Activated T-cell treated with anti-CD3 and anti-CD28 coated beads, Interleukin-2, amount 50 U/mL, for 1 hour (primary cell): ENCODE results near the gene ATAD2B.

ENCODE experiments used
- DNase-seq: peaks from one replicate; pipeline ENCODE4 v3.0.0-alpha.2; 2020

Gene ATAD2B

DNA sequence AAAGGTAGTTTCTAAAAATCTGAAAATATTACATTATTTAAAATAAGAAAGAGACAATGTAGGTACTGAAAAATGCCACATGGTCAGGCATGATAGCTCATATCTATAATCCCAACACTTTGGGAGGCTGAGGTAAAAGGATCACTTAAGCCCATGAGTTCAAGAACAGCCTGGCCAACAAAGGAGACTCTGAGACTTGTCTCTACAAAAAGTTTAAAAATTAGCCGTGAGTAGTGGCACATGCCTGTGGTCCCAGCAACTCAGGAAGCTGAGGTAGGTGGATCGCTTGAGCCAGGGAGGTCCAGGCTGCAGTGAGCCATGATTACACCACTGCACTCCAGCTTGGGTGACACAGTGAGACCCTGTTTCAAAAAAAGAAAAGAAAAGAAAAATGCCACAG is 21.8 kb downstream of the ATAD2B start:
- DNase-seq, result no peak

GRCh38 chr2:23904692-23905091 is 22.2 kb downstream of the ATAD2B start:
- no peak for DNase-seq

- DNase-seq, result no peak
Measured at GRCh38 chr2:23904215-23904614, 22.7 kb downstream of the ATAD2B start.

DNA sequence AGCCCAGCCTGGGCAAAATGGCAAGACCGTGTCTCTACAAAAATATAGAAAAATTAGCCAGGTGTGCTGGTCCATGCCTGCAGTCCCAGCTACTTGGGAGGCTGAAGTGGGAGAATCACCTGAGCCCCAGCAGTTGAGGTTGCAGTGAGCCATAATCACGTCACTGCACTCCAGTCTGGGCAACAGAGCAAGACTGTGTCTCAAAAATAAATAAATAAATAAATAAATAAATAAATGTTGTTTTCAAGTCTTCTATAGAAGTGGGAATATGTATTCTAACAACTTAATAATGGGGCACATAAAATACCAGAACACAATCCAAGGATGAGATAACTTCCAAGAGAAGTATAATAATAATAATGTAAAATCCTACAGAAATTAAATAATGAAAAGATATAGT is 23.9 kb downstream of the ATAD2B start:
- no peak for DNase-seq

- no peak for DNase-seq
Measured at GRCh38 chr2:23901966-23902846, 24.7 kb downstream of the ATAD2B start.

DNA sequence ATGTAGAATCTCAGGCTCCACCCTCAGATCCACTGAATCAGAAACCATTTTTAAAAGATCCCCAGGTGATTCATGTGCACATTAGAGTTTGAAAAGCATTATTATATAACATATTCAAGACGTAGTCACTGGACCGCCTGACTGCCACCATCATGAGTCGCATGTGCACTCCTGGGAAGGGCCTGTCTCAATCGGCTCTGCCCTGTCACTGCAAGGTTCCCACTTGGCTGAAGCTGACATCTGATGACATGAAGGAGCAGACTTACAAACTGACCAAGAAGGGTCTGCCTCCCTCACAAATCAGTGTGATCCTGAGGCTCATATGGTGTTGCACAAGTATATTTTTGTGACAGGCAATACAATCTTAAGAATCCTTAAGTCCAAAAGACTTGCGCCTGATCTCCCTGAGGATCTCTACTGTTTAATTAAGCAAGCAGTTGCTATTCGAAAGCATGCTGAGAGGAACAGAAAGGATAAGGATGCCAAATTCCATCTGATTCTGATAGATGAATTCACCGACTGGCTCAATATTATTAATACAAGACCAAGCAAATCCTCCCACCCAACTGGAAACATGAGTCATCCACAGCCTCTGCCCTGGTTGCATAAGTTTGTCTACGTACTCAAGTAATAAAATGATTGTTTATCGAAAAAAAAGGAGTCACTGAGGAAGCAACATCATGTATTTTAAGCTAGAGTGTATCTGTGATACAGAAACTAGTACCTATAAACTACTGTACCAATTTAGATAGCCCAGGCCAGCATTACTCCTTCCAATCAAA is 26.2 kb downstream of the ATAD2B start:
- DNase-seq, result no peak

- no peak for DNase-seq
Measured at GRCh38 chr2:23900133-23900532, 26.8 kb downstream of the ATAD2B start.

- DNase-seq, result no peak
Measured at GRCh38 chr2:23871206-23871605, 55.7 kb downstream of the ATAD2B start.

DNA sequence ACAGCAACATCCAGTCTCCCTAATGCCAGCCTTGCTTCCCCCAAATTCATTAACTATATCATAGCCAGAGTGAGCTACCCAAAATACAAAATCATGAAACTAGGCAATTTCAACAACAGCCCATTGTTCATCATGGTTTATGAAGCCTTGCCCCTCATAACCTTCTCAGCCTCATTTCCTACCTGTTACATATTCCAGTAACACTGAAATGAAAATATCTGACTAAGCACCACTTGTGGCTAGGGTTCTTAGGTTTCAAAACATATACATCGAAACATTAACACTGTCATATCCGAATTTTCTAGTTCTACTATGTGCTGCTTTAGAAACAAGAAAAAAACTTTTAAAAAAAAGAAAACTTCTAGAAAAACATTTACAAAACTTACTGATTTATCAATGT is 59.5 kb downstream of the ATAD2B start:
- no peak for DNase-seq

GRCh38 chr2:23862716-23863426 is 64.1 kb downstream of the ATAD2B start:
- no peak for DNase-seq

- DNase-seq, result no peak
Measured at GRCh38 chr2:23861952-23862351, 65.0 kb downstream of the ATAD2B start.

GRCh38 chr2:23859983-23860382 is 66.9 kb downstream of the ATAD2B start:
- no peak for DNase-seq

GRCh38 chr2:23859234-23859633 is 67.7 kb downstream of the ATAD2B start:
- no peak for DNase-seq

DNA sequence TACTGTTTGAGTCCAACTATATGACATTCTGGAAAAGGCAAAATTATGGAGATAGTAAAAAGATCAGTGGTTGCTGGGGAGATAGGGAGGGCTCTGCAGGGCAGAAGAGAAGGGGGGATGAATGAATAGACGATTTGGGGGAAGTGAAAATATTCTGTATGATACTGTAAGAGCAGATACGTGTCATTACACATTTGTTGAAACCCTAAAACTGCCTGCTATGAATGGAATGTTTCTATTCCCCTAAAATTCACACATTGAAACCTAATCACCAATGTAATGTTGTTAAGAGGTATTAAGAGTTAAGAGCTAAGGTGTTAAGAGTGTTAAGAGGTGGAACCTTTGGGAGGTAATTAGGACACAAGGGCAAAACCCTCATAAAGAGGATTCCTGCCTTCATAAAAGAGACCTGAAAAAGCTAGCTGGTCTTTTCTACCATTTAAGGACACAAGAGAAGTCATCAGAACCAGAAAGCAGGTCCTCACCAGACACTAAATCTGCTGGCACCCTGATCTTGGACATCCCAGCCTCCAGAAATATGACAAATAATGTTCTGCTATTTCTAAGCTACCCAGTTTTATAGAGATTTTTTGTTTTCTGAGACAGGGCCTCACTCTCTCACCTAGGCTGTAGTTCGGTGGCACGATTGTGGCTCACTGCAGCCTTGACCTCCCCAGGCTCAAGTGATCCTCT is 76.2 kb downstream of the ATAD2B start:
- no peak for DNase-seq

- no peak for DNase-seq
Measured at GRCh38 chr2:23844905-23845304, 82.0 kb downstream of the ATAD2B start.

DNA sequence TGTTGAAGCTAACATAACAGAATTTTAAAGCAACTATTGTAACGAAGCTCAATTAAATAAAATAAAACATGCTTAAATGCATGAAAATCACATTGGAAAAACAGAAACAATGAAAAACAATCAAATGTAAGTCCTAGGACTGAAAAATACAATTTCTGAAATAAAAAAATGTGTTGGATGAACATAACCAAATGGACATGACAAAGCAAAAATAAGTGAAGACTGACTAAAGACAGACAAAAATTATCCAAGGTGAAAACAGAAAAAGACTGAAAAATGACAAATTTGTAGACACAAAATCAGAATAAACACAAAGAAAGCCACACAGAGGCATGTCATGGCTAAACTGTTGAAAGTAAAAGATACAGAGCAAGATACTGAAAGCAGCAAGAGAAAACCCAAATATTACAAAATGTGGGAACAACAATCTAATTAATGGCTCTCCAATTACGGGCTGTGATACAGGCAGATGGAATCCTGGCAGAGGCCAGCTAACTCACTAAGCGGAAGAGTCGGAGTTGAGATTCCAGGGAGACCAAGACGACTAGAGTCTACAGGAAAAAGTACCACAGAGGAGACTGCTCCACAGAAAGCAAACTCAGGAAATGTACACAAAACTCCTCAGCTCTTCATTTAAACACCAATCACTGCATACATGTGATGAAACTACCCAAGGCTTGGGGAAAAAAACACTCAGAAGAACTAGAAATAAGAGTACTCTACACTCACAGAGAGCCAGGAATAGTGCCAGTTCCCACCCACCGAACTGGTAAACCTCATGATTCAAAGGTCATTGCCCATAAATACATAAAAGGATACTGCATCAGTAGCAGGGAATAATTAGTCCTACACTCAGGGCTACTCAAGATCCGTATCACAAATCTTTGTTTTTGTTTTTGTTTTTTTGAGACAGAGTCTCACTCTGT is 83.6 kb downstream of the ATAD2B start:
- DNase-seq, result no peak

- no peak for DNase-seq
Measured at GRCh38 chr2:23839919-23840578, 86.9 kb downstream of the ATAD2B start.

DNA sequence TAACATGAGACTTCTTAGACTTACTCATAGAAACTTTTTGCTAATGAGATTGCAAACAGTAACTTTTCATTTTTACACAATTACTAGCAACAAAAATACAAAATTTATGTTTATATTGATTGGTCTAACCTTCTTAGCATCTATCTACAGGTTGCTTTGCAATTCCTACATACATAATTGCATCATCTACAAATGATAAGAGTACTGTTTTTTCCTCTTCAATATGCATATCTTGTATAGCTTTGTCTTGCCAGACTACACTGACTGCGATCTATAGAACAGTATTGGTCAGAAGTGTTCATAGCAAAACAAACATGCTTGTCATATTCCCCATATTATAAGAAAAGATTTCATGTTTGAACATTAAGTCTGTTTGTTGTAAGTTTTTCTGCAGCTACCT is 87.9 kb downstream of the ATAD2B start:
- DNase-seq, result no peak

- DNase-seq, result no peak
Measured at GRCh38 chr2:23838581-23838980, 88.3 kb downstream of the ATAD2B start.

GRCh38 chr2:23837871-23838270 is 89.1 kb downstream of the ATAD2B start:
- no peak for DNase-seq

DNA sequence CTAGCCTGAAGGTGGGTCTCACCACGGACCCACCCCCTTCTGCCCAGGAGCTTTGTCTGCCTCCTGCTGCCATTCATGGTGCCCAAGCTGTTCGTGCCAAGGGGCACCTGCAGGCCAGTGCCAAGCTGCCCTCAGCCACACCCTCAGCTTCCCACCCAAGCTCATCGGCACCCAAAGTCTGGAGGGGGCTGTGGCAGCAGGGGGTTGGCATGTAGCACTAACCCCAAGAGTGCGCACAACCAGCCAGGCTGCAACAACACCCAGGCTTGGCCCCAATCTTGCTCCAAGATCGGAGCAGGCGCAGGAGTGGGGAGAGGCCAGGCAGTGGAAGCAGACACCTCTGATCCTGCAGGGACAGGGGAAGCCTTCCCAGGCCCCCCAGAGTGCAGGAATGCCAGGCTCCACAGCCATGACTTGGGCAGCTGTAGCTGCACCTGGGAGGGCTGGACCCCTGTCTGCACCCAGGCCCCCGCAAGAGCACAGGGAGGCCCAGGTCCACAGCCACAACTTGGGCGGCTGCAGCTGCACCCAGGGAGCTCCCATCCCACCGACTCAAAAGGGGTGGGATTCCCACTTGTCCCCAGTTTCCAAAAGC is 89.9 kb downstream of the ATAD2B start:
- no peak for DNase-seq
